Muscle layer of colon (tissue), 2 donors: Measurements from ENCODE around the gene KIF11.

Experiments used
- H3K27ac ChIP-seq: one replicate; pipeline ENCODE4 v1.7.0; 2013; ENCODE audit warnings: low read depth, mild to moderate bottlenecking, low read length, moderate library complexity
- H3K27me3 ChIP-seq, 2 donors: one replicate each; pipeline ENCODE4 v1.7.0; 2013; ENCODE audit warnings: low read length in 2 of 2, mild to moderate bottlenecking in 2 of 2; ENCODE audit not compliant: insufficient read depth in 2 of 2, control insufficient read depth in 1 of 2
- H3K36me3 ChIP-seq: one replicate; pipeline ENCODE4 v1.7.0; 2013; ENCODE audit warnings: mild to moderate bottlenecking, low read length; ENCODE audit not compliant: insufficient read depth
- H3K4me1 ChIP-seq: one replicate; pipeline ENCODE4 v1.7.0; 2013; ENCODE audit warnings: mild to moderate bottlenecking, low read length; ENCODE audit not compliant: insufficient read depth
- H3K4me3 ChIP-seq, 2 donors: one replicate each; pipeline ENCODE4 v1.7.0; 2013; ENCODE audit warnings: low read length in 2 of 2, low read depth in 1 of 2, mild to moderate bottlenecking in 1 of 2, moderate library complexity in 1 of 2
- H3K9ac ChIP-seq: one replicate; pipeline ENCODE4 v1.7.0; 2013; ENCODE audit warnings: low read length
- H3K9me3 ChIP-seq: one replicate; pipeline ENCODE4 v1.7.0; 2013; ENCODE audit warnings: mild to moderate bottlenecking, low read length
- donor health status: abdominal sarcoma.
- donor health status: Adenocarcinoma of cecum.

KIF11 gene

GRCh38 chr10:92688927-92689662 lies 96.2 kb downstream of the KIF11 start:
- peak overlapping the region; percentile 66 to 77 for H3K4me3 ChIP-seq
- H3K27ac ChIP-seq: peak overlapping the region; percentile 66
- peak overlapping the region; percentile 13 for H3K9ac ChIP-seq
- peaks cover 5% of the 10 kb centered on the region for H3K4me1 ChIP-seq
- no peaks in the 10 kb centered on the region for H3K36me3 ChIP-seq
- H3K9me3 ChIP-seq: no peaks in the 10 kb centered on the region
- peaks cover 0 to 22% of the 10 kb centered on the region in 2 donors for H3K27me3 ChIP-seq

GRCh38 chr10:92689663-92690210 lies 96.8 kb downstream of the KIF11 start, which contains the start of gene HHEX:
HHEX (plus strand) TSS chr10:92689955; CDS start chr10:92689987, 32 bp downstream.
- Histone ChIP-seq H3K27ac (peak within 1 kb of the TSS; percentile 80), H3K9me3 (no peaks in the 10 kb centered on the region), H3K9ac (peak within 1 kb of the TSS; percentile 13), H3K36me3 (no peaks in the 10 kb centered on the region), H3K4me3 (peak within 1 kb of the TSS; percentile 66 to 79), H3K27me3 (peaks cover 0 to 22% of the 10 kb centered on the region in 2 donors), H3K4me1 (peaks cover 5% of the 10 kb centered on the region)

GRCh38 chr10:92690211-92690914 lies 97.4 kb downstream of the KIF11 start:
- peaks cover 0 to 22% of the 10 kb centered on the region in 2 donors for H3K27me3 ChIP-seq
- no peaks in the 10 kb centered on the region for H3K9me3 ChIP-seq
- H3K27ac ChIP-seq: peak overlapping the region; percentile 80
- no peak overlapping the region for H3K9ac ChIP-seq
- H3K36me3 ChIP-seq: peaks cover 3% of the 10 kb centered on the region
- H3K4me3 ChIP-seq: peak overlapping the region; percentile 52 to 79
- H3K4me1 ChIP-seq: peaks cover 5% of the 10 kb centered on the region

GRCh38 chr10:92690915-92691590 lies 98.1 kb downstream of the KIF11 start:
- Histone ChIP-seq H3K4me3 (peak overlapping the region; percentile 1 to 52), H3K36me3 (peaks cover 3% of the 10 kb centered on the region), H3K27ac (peak overlapping the region; percentile 22), H3K27me3 (peaks cover 0 to 23% of the 10 kb centered on the region in 2 donors), H3K4me1 (peaks cover 5% of the 10 kb centered on the region), H3K9me3 (no peaks in the 10 kb centered on the region), H3K9ac (no peak overlapping the region)

GRCh38 chr10:92691591-92692079 lies 98.7 kb downstream of the KIF11 start:
- Histone ChIP-seq H3K4me1 (peaks cover 5% of the 10 kb centered on the region), H3K9me3 (no peaks in the 10 kb centered on the region), H3K27ac (peak overlapping the region; percentile 22), H3K4me3 (peak overlapping the region; percentile 1 to 41), H3K36me3 (peaks cover 3% of the 10 kb centered on the region), H3K9ac (no peak overlapping the region), H3K27me3 (peaks cover 0 to 28% of the 10 kb centered on the region in 2 donors)

GRCh38 chr10:92692080-92692671 lies 99.2 kb downstream of the KIF11 start:
- Histone ChIP-seq H3K27ac (no peak overlapping the region), H3K9me3 (no peaks in the 10 kb centered on the region), H3K27me3 (peaks cover 0 to 28% of the 10 kb centered on the region in 2 donors), H3K4me1 (peaks cover 5% of the 10 kb centered on the region), H3K36me3 (peaks cover 3% of the 10 kb centered on the region), H3K4me3 (peak overlapping the region; percentile 10 to 41), H3K9ac (no peak overlapping the region)

- Histone ChIP-seq H3K4me1 (peaks cover 5% of the 10 kb centered on the region), H3K27ac (no peak overlapping the region), H3K27me3 (peaks cover 0 to 28% of the 10 kb centered on the region in 2 donors), H3K9ac (no peak overlapping the region), H3K4me3 (peak overlapping the region; percentile 10 to 41), H3K36me3 (peaks cover 3% of the 10 kb centered on the region), H3K9me3 (no peaks in the 10 kb centered on the region)
Observed at GRCh38 chr10:92692697-92693533, 100.0 kb downstream of the KIF11 start.

GRCh38 chr10:92693534-92693893 lies 100.6 kb downstream of the KIF11 start:
- Histone ChIP-seq H3K9ac (no peak overlapping the region), H3K27me3 (peaks cover 0 to 28% of the 10 kb centered on the region in 2 donors), H3K27ac (no peak overlapping the region)

GRCh38 chr10:92695679-92696605 lies 103.0 kb downstream of the KIF11 start:
- no peak overlapping the region for H3K27ac ChIP-seq
- no peak overlapping the region for H3K9ac ChIP-seq
- H3K4me3 ChIP-seq: no peak overlapping the region
- H3K36me3 ChIP-seq: peaks cover 3% of the 10 kb centered on the region
- peaks cover 0 to 13% of the 10 kb centered on the region in 2 donors for H3K27me3 ChIP-seq
- H3K4me1 ChIP-seq: peaks cover 5% of the 10 kb centered on the region
- no peaks in the 10 kb centered on the region for H3K9me3 ChIP-seq

More at GRCh38 chr10:92693534-92693893, 100.6 kb downstream of the KIF11 start:
- no peak overlapping the region for H3K4me3 ChIP-seq
- H3K4me1 ChIP-seq: peaks cover 2% of the 10 kb centered on the region
- H3K9me3 ChIP-seq: no peaks in the 10 kb centered on the region
- peaks cover 3% of the 10 kb centered on the region for H3K36me3 ChIP-seq
